ENCODE measurements around the gene VSIG10L2.

VSIG10L2 gene

DNA sequence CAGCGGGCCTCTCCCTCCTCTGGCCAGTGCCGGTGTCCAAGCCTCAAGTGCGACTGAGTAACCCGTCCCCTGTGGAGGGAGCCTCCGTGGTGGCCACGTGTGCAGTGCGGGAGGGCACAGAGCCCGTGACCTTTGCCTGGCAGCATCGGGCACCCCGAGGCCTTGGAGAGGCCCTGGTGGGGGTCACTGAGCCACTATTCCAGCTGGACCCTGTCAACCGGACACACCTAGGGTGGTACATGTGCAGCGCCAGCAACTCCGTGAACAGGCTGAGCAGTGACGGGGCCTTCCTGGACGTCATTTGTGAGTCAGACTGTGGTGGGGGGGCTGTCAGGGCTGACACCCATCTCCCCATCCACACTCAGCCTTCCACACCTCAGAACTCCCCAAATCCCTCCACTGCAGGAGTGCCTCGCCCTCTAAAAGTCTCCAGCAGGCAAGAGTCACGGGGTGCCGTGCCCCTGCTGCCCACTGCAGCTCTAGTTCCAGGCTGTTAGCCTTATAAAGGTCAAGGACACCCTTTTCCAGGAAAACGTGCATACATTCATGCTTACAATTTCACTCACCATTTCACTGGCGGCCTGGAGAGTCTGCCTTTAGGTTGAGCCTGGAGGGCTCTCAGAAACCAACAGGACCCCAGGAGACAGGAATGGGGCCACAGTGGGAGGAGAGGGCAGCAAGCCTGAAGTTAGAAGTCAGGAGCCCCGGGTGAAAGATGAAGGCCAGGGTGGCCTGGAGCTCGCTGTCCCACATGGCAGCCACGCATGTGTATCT is 2.6 kb downstream of the VSIG10L2 start:
- DNase-seq: no peak

GRCh38 chr11:125949271-125950177 is 3.7 kb downstream of the VSIG10L2 start:
- no peak for DNase-seq

DNA sequence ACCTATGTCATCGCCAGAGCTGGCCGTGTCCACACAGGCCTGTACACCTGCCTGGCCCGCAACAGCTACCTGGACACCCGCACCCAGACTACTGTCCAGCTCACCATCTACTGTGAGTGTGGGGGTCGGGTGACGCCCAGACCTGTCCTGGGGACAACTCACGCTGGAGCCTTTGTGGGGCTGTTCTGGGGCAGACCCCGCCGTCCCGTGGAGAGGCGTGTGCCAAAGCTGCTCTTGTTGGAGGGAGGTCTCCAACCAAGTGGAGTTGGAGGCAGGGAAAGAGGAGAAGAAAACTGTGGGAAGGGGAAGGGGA is 4.3 kb downstream of the VSIG10L2 start:
- DNase-seq: no peak

GRCh38 chr11:125950696-125951651 is 5.1 kb downstream of the VSIG10L2 start:
- no peak for DNase-seq

DNA sequence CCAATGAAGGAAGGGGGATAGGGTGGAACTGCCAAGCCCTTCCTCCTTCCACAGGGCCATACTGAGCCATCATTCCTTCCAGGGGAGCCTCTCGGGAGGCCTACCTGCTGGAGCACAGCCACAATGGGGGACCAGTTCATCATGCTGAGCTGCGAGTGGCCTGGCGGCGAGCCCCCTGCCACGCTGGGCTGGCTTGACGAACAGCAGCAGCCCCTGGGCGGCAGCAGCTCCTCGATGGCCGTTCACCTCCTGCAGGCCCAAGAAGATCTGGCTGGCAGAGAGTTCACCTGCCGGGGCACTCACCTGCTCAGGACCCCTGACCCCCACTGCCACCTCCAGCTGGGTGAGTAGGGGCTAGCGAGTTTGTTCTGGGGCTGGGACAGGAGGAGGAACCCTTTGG is 5.9 kb downstream of the VSIG10L2 start:
- DNase-seq: no peak

- no peak for DNase-seq
Observed at GRCh38 chr11:125952559-125952958, 6.7 kb downstream of the VSIG10L2 start.

DNA sequence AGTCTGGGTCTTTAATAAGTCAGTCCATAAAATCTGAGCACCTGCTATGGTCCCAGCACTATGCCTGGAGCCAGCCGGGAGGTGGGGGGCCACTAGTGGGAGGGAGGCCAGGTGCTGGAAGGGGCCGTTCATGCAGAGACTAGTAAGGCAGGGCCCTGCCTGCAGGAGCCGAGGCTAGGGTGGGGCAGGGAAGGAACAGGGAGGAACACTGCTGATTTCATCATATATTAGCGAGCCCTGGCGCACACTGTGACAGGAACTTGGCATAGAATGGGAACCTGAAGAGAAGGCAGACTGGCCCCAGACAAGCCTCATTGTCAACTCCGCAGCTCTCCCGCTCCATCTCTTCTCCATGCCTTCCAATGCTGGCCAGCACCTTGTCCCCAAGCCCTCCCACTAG is 7.1 kb downstream of the VSIG10L2 start:
- DNase-seq: no peak

DNA sequence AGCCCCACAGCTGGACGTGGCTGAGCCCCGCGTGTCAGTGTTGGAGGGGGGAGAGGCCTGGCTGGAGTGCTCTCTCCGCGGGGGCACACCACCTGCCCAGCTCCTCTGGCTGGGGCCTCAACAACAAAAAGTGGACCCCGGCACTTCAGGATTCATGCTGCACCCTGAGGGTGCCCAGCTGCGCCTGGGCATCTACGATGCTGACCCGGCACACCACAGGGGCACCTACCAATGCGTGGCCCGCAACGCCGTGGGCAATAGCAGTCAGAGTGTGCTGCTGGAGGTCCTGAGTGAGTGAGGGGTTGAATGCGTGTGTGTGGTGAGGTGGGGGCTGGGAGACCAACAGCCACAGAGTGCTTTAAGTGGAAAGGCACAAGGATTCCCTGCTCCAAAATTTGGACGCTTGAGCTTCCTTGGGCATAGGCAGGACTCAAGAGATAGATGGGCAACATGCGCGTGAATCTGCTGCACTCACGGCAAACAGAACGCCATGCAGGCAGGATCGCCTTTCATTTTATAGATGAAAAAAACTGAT is 7.6 kb downstream of the VSIG10L2 start:
- DNase-seq: no peak

- no peak for DNase-seq
Observed at GRCh38 chr11:125954123-125954944, 8.5 kb downstream of the VSIG10L2 start.

GRCh38 chr11:125954945-125955640 is 9.2 kb downstream of the VSIG10L2 start:
- no peak for DNase-seq

GRCh38 chr11:125955856-125956255 is 10.0 kb downstream of the VSIG10L2 start:
- DNase-seq: no peak

GRCh38 chr11:125956391-125957134 is 10.7 kb downstream of the VSIG10L2 start:
- no peak for DNase-seq

DNA sequence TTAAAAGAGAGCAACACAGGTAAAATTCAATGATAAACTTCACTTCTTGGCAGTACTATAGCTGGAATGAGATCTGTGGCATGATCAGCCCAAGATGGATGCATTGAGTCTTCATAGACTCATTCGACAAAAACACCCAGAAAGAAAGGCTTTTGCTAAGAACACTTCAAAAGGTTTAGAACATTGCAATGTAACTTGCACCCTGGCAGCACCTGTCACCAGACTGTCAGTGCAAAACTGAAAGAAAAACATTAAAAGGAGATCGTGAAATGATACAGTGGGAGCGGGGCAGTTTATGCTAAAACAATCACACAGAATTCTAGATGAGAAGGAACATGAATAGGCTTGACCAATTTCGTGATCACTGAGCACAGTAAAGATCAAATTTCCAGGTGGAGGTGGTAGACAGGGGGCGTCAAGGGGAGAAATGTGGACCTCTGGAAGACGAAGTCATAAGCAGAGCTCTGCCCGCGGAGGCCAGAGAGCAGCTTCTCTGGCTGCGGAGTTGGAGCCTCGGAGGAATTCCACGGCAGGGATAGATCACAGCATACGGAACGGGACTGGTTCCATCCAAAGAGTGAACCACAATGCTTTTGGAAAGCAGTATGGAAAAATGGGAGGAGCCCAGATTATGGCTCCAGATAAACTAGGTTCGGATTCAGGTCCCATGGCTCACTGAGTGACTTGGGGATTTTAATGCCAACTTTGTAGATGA is 11.9 kb downstream of the VSIG10L2 start:
- DNase-seq: no peak

DNA sequence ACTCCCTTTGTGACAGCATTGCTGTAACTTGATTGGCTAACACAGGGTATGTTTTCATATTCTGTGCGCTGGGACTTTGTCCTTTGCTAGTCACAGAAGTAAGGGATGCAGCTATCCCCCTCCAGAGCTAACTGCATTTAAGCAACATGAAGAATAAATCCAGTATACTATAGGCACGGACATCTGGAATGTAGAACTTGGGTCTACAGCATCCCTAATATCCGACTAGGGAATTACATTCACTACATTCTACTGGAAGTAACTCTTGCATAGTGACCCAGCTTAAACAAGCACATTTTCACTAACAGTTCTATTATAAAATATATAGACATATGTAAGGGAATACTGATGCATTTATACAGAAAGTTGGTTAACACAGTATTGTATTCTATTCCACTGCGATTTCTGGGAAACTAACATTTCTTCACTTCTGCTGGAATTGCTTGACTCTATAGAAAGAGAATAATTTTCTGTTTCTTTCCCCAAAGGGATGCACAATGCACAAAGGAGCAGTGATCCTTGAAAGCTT is 13.1 kb downstream of the VSIG10L2 start:
- DNase-seq: no peak

GRCh38 chr11:125959511-125959910 is 13.7 kb downstream of the VSIG10L2 start:
- DNase-seq: no peak

DNA sequence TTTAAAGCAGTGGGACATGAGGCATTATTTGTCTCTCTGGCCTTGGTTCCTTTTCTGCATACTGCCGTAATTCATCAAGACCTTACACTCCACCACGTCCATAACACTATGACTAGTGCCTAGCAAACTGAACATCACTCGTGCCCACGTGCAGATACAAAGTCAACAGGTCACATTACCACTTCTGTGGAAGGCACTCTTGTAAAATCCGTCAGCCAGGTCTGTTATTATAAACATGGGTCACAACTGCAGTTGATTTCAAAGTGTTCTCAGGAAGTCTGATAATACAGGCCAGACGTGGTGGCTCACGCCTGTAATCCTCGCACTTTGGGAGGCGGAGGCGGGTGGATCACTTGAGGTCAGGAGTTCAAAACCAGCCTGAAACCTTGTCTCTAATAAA is 14.1 kb downstream of the VSIG10L2 start:
- no peak for DNase-seq

GRCh38 chr11:125960771-125961170 is 14.9 kb downstream of the VSIG10L2 start:
- DNase-seq: no peak

DNA sequence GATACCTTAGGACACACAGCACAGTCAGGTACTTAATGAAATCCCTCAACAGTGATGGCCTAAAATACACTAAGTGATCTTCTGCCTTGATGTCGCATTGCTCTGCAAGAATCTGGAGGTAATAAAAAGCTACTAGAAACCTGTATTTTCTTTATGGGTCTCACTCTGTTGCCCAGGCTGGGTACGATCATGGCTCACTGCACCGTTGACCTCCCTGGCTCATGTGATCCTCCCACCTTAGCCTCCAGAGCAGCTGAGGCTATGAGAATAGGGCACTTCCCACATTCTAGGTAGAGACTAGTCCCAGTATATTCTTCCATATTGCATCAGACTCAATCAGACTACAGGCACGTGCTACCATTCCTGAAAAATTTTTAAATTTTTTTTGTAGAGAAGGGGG is 21.7 kb downstream of the VSIG10L2 start:
- no peak for DNase-seq

DNA sequence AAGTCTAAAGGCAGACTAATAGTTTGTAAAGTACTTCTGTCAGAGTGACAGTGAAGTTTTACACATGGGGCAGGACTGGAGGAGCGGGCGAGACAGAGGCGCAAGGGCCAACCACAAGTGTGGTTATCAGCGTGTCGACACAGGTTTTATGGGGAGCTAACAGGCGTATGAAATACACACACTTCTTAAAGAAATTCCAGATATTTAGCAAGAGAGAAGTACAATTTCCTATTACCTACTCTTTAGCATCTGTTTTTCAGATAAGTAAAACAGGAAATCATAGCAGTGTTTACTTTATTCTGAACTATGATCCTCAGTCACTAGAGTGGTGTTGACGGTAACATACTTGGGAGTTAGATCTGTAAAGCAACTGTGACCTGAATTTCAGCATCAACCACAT is 22.5 kb downstream of the VSIG10L2 start:
- DNase-seq: no peak

GRCh38 chr11:125971618-125972017 is 25.8 kb downstream of the VSIG10L2 start:
- DNase-seq: no peak
